ENCODE results near the gene HOXC5.

DNA sequence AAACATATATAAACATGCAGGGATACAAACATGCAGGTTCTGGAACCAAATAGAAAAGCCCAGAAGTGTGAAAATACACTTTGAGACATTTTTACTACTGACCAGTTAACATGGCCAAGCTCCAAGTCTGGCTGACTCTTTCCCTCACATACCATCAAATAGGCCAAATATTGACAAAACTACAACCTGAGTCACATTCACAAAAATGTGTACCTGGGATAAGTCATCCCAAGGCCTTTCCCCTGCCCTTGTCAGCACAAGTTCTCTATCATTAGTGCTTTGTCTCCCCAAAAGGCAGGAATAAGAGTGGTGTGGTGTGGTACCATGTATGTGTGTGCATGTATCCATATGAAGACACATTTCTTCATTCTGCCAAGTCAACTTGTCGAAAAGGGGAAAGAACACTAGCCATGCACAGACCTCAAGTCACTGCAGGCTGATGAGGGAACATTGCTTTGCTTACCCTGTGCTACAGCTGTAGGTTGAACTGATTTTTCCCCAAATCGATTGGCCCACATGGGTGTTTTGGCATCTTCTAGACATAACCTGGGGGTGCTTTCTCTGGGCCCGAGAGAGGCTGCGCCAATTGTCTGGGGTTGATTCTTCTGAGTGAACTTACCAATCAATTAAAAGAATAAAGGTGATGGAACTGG is 35.7 kb downstream of the HOXC5 start:
- no peak for TF ChIP-seq POLR2A (IDR thresholded peaks at IDR 0.05)
- TF ChIP-seq, protein P1, sequence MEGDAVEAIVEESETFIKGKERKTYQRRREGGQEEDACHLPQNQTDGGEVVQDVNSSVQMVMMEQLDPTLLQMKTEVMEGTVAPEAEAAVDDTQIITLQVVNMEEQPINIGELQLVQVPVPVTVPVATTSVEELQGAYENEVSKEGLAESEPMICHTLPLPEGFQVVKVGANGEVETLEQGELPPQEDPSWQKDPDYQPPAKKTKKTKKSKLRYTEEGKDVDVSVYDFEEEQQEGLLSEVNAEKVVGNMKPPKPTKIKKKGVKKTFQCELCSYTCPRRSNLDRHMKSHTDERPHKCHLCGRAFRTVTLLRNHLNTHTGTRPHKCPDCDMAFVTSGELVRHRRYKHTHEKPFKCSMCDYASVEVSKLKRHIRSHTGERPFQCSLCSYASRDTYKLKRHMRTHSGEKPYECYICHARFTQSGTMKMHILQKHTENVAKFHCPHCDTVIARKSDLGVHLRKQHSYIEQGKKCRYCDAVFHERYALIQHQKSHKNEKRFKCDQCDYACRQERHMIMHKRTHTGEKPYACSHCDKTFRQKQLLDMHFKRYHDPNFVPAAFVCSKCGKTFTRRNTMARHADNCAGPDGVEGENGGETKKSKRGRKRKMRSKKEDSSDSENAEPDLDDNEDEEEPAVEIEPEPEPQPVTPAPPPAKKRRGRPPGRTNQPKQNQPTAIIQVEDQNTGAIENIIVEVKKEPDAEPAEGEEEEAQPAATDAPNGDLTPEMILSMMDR (IDR thresholded peaks at IDR 0.05) = no peak
